HG03045 (cell line): Measurements from ENCODE around the gene CS.

Experiments
- ATAC-seq: cut with Tn5 transposase; IDR thresholded peaks from one replicate; pipeline ENCODE4 v1.9.1; 2021; ENCODE audit warnings: mild to moderate bottlenecking, moderate library complexity; ENCODE audit not compliant: unreplicated experiment

Gene CS

GRCh38 chr12:56253091-56253490, 47.0 kb downstream of the CS start:
- ATAC-seq: no peak

DNA sequence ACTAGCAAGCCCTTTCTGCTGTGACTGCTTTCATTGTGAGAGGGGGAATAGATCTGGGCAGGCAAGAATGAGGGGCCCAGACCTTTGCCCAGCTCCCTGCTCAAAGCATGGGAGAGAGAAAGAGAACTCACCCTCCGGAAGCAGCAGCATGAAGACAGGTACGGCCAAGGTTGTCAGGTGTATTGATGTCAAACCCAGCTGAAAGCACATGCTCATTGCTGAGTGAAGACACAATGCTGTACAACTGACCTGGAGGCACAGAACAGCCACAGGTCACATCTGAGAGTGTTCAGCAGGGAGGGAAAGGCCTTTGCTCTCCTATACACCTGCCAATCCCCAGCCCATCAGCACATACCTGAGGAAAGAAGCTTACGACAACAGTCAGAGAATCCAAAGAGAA, 47.5 kb downstream of the CS start:
- ATAC-seq: no peak

DNA sequence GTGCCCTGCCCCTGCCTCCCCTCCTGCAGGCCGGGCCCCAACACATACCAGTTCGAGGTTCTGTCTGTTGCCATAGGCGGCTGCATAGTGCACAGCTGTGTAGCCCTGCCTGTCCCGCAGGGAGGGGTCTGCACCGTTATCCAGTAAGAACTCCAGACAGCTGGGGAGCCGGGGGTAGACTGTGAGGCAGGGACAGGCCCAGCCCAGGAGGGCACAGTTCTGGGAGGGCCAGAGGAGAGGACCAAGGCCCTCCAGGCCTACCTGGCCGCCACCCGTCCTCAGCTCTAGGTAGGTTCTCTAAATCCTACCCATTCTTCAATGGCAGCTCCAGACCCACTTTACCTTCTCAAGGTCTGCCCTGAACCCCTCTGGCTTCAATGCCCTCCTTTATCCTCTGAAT, 51.4 kb downstream of the CS start:
- no peak for ATAC-seq

GRCh38 chr12:56247923-56248322, 52.2 kb downstream of the CS start:
- ATAC-seq: no peak

DNA sequence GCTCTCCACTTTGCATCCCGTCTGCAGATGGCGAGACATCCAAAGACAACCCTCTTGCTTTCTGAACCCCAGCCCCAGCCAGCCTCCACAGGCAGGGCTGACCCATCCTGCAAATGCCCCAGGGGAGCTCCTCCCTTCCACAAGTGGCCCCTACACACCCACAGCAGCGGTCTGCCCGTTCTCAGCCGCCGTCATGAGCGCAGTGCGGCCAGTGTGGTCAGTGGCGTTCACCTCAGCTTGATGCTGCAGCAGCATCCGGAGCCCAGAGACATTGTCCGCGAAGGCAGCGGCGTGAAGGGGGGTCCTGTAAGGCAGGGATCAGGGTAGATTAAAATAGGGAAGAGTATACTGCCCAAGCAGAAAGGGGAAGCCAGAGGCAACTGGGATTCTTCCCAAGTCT, 55.6 kb downstream of the CS start:
- no peak for ATAC-seq

DNA sequence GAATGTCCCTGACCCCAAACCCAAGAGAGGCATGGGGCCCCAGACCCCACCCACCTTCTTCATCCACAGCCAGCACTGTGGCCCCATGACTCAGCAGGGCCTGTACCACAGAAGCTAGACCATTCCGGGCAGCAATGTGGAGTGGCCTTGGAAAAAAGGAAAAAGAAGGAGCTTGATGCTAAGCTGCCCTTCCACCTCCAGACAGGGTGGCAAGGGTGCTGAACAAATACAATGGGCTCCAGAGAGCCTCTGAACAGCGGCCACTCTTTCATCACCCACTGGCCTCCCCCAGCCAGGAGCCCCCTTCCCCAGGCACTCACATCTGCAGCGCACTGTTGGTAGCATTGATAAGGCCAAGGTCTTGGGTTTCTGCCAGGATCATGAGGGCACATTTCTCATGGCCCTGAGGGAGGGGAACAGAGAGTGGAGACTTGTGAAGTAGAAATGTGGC, 56.4 kb downstream of the CS start:
- no peak for ATAC-seq

DNA sequence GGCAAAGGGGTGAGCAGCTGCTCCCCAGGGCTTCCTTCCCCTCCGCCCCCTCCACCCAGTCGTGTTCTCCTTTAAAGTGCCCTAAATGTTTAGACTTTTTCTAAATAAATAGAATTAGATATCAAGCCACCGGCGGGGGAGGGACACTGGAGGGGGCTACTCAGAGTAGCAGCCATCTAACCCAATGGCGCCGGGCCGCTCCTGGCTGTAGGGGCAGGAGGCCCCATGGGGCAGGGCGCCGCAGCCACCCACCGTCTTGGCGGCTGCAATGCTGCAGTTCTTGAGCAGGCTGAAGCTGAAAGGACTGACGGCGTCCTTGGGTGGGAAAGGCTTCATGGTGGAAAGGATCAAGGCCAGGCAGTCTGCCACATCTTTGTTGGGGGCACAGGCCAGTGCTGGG, 57.1 kb downstream of the CS start:
- no peak for ATAC-seq

DNA sequence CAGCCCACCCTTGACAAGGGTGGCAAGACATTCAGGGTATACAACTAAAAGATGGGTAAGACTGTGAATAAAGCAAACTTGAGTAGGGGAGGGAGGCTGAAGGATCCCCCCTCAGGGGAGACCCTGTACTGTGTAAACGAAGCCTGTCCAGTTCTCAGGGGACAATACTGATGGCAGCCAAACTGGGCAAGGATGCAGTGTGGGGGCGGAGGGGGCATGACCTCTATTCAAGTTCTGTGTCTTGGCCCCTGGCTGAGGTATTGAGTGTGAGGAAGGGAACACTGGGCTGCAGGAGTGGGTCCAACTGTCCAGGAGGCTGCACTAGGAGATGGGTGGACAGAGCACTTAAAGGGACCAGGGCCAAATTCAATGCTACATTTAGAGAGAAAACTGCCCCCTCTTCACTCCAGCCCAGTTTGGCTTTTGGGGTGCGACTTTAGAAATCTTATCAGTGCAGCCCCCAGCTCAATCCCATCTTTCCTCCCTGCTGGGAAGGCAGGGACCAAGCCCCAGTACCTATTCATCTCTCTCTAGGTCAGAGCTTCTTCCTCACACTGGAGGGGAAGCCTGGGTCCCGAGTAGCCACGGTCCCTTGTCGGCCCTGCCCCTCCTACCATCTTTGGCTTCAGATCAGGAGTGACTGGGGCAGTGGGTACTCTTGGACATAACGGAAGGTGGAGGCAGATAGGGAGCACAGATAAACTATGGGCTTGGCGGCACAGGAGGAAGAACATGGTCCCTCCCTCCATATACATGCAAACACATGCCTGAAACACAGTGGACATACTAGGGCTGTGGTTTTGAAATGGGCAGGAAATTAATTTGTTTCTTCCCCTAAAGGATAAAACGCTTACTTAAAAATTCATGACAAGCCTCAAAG, 58.5 kb downstream of the CS start:
- no peak for ATAC-seq

GRCh38 chr12:56237552-56237951, 62.6 kb downstream of the CS start:
- ATAC-seq: no peak

DNA sequence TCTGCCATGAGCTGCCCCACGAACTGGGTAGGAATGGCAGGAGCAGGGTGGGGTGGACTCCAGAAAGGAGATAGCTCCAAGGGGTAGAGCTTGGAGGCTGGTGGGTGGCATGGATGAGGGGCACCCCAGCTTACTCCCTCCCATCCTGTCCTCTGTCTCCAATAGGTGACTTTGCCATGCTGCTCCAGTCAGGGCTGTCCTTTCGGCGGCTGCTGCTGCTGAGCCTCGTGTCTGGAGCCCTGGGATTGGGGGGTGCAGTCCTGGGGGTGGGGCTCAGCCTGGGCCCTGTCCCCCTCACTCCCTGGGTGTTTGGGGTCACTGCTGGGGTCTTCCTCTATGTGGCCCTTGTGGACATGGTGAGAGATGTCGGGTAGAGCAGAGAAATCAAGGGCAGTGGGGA, 63.1 kb downstream of the CS start:
- ATAC-seq: no peak

DNA sequence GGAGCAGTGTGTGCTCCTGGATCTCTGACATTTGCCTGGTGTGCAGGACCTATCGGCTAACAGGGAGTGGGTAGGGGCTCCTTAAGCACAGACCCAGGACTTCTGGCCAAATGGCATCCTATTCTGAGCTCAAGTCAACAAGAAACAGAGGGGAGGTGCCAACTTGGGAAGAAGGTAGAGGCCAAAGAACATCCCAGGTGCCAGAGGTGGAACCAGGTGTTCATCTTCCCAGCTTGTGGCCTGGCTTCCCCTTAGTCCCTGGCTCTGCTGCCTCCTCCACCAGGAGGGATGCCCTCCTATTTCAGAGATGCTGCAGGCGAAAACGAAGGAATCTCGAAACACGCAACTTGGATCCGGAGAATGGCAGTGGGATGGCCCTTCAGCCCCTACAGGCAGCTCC, 64.0 kb downstream of the CS start:
- ATAC-seq: no peak

GRCh38 chr12:56234746-56235436, 65.2 kb downstream of the CS start:
- ATAC-seq: no peak

DNA sequence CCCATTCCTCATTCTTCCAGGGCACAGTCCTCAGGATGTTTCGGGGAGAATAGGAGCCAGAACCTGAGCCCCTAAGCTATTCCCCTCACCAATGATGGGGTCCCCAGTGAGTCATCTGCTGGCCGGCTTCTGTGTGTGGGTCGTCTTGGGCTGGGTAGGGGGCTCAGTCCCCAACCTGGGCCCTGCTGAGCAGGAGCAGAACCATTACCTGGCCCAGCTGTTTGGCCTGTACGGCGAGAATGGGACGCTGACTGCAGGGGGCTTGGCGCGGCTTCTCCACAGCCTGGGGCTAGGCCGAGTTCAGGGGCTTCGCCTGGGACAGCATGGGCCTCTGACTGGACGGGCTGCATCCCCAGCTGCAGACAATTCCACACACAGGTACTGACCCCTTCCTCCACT, 68.9 kb downstream of the CS start:
- ATAC-seq: no peak

GRCh38 chr12:56230432-56231183, 69.5 kb downstream of the CS start:
- no peak for ATAC-seq

DNA sequence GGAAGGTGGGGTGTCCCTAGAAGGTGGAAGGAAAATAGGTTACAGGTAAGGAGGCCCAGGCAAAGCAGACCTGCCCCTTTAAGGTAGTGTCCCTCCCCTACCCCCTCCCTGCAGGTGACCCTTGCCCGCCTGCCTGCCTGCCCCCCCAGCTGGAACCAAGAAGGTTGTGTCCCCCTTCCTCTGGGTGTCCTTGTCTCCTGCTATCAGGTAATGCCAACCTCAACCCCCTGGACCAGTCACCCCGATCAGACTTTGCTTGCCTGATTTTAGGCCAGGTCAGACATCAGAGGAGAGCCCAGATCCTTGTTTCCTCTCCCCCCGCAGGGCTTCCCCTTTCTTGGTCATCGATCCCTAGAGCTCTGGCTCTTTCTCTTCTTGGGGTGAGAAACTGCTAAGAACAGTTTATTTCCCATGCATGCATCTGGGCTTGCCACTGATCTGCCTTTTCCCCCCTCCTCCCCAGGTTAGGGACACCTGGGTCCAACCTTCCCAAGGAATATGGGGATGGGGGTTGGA, 70.2 kb downstream of the CS start, which contains the start of gene SLC39A5:
SLC39A5 (plus strand) TSS at position 136 of the 516 bp plus-strand sequence. CDS start 1,224 bp downstream, outside the sequence.
- no peak for ATAC-seq

- ATAC-seq: no peak
These were observed 71.0 kb downstream of the CS start for GRCh38 chr12:56229082-56229481.

GRCh38 chr12:56224954-56225353, 75.2 kb downstream of the CS start:
- ATAC-seq: no peak

DNA sequence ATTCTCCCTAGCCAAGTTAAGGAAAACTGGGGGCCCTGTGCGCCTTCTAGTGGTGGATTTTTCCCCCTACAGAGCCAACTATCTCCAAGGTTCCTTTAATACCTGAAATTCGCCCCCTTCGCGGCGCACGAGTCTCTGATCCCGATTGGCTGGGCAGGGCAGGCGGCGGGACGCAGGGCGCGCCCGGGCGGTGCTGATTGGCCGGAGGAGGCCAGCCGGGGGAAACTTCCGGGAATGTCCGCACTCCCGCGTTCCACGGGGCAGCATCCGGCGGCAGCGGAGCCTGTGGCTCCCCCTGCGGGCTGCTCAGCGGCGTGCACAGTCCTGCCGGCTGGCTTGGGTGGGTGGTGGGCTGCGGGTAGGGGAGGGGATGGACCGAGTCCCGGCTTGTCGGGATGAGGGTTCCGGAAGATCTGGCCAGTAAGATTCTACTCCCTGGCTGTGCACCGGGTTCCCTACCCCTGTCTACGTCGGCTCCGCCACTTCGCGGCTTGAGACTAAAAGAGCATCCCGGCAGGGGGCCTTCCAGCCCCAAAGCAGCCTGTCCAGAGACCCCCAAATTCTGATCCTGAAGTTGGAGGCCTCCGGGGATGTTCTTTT, 75.9 kb downstream of the CS start, which contains the start of gene NABP2:
NABP2 (plus strand) TSS at position 241 of the 600 bp plus-strand sequence. CDS start 515 bp downstream, outside the sequence.
- peak; percentile 70 for ATAC-seq

DNA sequence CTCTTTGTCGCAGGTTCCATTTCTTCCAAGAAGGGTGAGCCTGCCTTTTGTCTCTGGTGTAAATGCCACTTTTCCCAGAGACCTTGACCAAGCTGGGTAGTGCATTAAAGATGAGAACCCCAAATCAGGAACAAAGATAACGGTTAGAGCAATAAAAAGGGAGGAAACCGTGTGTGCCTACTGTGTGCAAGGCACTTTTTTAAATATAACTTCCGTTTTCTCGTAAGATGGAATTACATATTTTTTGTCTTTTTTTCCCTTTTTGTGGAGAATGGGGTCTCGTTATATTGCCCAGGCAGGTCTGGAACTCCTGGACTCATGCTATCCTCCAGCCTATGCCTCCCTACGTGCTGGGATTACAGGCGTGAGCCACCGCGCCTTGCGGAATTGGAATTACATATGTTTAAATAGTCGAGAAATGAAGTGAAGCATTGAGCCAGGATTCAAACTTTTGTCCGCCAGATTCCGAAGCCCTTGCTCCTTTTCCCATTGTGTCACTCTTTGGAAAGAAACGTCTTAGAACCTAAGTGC, 76.5 kb downstream of the CS start:
- ATAC-seq: no peak

GRCh38 chr12:56222531-56222895, 77.6 kb downstream of the CS start:
- ATAC-seq: no peak
